Eye (tissue), 1 donor: Measurements from ENCODE around the gene C5orf58.
A peak's percentile ranks its signal among the peaks of the same experiment; 100 is the strongest.

Source experiments
- DNase-seq: peaks from one replicate; pipeline ENCODE4 v3.0.0-alpha.2; 2015

The C5orf58 gene, protein sequence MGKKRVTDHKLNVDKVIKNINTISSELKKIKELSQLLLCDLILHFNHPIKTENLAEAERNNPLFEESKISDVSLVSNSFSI

DNA sequence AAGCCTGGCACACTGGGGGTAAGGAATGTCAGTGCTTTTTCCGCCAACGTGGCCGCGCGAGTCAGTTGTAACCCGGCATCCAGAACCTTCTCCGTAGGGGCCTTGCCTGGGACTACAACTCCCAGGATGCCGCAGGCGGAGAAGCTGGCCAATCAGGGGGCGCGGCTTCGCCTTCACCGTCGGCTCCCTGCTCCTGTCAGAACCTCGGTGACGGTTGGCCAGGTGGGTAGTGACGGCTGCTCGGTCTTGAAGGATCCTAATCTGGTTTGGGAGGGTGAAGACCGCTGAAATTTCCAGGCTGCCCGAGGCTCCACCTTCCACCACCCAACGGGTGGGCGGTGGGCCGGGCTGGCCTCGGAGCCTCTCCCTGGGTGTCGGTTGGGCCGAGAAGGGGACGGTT is at the start of gene C5orf58:
TSS of gene C5orf58 (plus strand) at position 200 of the 400 bp plus-strand sequence. CDS start 1,992 bp downstream, outside the sequence.
- no peak for DNase-seq

DNA sequence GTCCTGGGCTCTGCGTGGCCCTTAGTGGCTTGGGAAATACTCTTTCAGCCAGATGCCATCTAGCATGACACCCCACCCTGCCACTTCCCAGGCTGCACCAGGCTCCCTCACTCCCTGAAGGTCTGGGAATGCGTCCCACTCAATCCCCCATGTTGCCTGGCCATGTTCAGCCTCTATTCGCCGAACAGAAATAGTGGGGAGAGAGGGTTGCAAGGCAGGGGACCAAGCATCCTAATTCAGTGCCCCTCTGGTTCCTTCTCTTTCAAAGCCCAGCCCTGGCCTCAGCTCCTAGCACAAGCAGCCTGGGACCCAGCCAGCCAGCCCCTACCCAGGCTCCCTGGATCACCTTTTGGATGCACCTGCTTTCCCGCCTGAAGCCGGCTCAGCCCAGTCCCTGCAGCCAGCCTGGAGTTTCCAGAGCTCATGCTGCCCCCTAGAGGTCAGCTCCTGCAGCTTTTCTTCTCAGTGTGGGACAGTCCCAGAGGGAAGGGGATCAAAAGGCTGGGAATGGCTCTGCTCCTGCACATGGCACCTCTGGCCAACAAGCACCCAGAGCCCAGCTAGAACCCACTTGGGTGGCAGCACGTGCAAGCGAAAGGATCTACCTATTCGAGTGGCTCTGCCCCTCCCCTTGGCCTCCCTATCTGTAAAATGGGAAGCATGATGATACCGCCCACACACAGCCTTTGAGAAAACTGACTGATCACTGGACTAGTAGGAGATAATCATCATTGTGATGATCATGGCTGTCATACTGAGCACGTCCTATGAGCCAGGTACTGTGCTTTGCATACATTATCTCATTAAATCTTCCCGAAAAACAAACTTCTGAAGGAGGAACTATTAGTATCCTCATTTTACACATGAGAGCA is 48.7 kb upstream of the C5orf58 start:
- DNase-seq, result peak; percentile 85

DNA sequence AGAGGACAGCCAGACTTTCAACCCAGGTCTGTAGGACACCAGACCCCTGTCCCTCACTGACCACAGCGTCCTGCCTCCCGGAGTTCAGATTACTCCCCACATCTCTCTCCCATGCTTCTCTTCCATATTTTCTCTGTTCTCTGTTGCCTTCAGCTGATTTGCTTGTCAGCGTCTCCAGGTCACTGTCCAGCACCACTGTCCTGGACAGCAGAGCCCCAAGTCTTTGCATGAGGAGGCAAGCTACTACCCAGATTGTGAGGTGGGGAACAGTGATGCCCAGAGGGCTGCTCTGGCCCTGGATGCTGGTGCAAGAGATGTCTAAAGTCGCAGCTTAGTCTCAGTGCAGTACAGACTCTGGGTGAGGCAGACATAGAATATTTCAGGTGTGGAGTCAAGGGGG is 48.0 kb upstream of the C5orf58 start:
- no peak for DNase-seq

DNA sequence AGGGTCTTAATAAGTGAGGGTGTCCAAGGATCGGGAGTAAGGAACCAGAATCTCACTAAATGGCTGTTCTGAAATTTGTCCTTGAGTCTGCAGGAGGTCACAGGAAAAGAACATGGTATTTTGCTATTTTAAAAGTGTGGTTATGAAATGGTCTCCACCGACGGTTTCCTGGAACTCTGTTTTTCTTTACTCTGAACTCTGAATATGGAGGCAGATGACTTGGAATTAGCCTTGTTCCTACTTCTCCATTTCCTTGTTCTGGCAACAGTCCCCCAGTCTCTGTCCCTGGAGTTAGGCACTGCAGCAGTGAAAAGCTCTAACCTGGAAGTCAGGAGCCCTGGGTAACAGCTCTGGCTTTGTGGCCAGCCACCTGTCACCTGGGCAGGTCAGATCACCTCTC is 46.6 kb upstream of the C5orf58 start:
- no peak for DNase-seq

DNA sequence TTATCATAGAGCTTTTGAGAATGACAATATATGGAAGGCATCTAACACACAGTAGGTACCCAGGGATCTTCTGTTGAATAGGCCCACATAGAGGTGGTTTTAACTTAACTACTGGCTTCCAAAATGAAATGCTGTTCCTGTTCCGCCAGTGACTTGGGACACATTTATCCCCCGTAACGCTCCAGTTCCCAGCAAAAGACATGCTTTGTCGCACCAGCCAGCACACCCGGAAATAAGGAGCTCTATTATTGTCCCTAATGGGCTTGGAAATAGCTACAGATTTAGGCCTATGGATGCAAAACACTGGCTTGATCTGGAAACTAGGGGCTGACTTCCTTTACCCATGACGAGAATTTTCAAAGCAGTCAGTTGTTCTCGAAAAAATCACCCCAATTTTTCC is 45.9 kb upstream of the C5orf58 start:
- no peak for DNase-seq

DNA sequence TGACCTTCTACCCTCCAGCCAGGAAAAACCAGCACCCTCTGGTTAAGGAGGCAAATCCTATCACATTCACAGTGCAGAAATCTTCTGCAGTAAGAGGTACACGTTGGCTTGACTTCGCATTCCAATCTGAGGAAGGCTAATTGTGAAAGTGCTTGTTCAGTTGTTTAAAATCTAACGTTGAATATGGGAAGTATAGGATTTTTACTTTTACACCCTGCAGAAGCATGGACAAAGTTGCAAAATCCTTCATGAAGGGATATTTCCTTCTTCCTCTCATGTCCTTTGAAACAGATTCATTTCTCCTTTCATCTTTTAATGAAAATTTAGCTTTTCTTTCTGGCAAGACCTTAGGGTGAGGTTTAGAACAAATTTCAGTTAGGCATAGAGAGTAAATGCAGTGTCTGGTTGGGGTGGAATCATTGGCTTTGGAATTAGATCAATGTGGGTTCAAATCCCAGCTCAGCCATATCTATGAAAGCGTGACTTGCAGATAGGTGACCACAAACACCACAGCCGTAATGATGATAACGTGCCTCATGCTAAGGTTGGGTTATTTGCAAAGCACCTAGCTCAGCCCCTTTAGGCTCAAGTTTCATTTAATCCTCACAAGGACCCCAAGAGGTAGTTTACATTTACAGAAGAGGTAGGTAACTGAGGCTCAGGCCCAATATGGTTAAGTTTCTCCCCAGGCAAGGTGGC is 42.2 kb upstream of the C5orf58 start:
- DNase-seq, result no peak

DNA sequence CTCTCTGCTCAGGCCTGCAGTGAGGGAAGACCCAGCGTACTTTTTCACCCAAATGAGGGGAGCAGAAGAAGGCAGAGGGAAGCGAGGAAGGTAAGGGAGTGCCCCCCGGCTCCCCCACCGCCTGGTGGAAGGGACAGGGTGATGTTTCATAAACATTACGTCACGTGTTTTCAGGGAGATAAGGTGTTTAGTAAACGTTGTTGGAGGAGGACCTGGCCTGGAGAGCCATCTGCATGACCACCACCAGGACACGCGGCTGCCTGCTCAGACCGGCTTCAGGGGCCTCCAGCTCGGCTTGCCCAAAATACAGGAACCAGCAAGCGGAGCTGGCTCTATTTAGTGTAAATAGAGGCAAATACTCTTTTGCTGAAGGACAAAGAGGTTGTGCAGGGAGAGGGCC is 40.0 kb upstream of the C5orf58 start:
- no peak for DNase-seq

DNA sequence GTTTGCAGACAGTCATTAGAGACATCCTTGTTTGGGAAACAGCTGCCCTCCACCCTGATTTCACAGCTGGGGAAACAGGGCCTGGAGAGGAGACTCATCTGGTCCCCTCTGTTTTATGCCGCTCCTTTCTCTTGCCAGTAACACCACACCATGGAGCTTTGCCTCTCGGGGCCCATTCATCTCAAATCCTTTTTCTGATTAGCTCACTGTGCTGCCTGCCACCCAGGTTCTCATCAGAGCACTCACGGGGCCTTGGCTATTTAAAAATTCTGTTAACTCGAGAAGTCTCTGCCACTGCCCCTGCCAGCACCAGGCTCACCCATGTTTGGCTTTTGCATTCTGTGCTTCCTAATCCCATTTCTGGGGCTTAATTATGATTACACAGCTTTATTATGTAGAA is 36.8 kb upstream of the C5orf58 start:
- DNase-seq, result peak; percentile 72

DNA sequence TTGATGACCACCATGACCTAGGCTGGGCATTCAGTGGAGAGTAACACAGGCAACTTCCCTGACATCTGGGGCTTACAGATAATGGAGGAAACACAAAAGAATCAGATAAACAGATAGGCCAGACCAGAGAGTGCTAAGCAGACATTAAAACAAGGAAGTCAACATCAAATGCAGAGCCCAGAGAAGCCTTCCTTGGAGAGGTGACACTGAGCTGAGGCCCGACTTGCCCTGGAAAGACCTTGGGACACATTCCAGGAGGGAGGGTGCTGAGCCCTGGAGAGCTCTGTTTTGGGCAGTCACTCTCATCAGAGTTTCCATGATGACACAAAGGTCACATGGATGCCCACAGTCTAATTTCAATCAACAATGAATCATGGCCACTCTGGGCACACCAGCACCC is 31.9 kb upstream of the C5orf58 start:
- no peak for DNase-seq

DNA sequence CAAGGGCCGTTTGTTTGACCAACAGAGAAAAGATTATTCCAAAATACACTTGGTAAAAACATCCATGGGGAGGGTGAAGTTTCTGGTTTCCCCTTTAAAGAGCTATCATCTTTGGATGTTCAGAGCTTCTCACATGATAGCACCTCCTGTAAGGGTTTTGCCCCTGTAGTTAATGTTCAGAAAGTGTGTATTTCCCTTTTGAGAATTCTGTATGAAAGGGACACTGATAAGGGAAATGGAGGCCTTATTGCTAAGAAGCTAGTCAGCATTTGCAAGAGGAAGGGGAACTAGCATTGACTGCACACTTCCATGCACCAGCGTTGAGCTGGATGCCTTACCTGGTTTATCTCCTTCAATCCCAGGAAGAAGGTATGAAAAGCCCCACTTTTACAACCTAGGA is 31.5 kb upstream of the C5orf58 start:
- DNase-seq, result no peak

DNA sequence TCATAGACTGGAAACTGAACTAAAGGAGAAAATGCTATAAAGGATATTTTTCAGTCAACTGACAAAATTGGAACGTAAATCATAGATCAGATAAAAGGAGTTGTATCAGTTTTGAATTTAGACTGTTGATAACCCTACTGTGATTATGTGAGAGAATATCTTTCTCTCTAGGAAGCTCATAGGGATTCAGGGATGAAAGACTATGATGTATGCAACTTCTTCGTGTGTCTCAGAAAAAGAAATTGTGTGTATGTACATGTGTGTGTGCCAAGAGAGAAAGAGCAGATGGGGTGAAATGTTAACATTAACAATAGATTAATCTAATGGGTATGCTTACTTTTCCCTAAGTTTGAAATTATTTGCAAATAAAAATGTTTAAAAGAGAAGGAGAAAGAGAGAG is 30.7 kb upstream of the C5orf58 start:
- no peak for DNase-seq

DNA sequence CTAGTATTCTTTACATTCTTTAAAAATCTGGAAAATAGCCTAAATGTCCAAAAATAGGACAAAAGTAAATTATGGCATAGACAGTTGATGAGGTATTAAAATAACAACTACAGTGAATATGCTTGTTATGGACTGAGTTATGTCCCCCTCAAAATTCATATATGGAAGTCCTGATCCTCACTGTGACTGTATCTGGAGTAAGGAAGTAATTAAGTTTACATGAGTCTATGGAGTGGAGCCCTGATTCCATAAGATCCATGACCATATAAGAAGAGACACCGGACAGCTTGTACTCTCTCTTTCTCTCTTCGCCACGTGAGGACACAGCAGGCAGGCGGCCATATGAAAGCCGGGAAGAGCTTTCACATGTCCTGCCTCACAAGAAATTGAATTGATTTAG is 28.6 kb upstream of the C5orf58 start:
- no peak for DNase-seq

DNA sequence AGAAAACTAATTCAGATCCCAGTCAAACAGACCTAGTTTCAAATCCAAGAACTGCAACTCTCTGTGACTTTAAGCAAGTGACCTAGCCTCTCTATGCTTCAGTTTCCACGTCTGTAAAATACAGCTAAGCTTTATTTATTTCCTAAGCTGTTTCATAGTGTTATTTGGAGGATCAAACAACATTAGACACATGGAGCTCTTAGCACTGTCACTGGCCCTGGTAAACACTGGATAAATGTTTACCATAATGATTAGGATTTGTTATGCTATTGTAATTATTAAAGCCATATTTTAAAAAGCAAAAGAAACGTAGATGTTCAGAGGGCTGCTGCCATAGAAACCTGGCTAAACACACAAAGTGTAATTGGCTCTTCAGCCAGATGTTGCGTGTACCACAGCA is 26.6 kb upstream of the C5orf58 start:
- DNase-seq, result peak; percentile 29

DNA sequence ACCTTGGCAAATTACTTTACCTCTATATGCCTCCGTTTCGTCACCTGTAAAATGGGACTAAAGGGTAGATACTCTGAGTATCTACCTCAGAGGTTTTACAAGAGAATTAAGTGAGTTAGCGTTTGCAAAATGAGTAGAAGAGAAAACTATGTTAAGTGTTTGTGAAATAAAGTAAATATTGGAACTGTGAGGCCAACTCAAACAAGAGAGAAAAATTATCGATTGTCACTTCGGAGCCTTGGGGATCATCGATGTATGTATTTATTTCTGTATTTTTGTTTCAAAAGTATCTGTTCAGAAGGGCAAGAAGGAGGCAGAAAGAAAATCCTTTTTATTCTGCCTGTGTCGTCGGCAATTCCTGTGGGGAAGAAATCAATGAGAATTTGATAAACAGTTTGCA is 25.8 kb upstream of the C5orf58 start:
- no peak for DNase-seq

DNA sequence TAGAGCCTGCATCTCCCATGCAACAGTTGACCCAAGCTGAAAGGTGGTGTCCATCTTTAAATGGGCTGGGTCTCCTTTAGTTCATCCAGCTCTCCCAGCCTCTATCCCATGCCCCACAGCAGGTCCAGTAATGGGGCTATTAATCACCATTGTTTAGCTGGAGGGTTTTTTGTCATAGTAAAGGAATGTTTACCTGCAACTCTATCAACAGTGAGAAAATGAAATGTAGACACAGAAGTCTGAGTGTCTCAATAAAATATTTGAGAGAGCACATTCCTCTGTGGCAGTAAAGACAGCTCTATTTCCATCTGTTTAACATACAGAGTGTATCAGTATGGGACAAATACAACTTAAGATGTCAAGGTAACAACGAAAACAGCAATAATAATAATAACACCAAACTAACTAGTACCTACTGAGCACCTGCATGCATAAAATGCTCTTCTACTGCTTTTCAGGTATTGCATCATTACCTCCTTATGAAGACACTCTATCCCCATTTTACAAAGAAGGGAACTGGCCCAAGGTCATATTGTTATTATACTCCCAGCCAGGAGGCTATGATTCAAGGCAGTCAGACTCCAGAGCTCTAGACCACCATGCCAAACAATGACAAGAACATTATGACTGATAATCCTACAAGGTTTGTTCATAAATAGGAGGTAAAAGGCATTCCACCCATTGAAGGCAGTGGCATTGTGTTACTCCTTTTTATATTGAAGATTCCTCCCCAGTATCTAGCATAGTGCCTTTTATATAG is 21.0 kb upstream of the C5orf58 start:
- DNase-seq, result no peak

DNA sequence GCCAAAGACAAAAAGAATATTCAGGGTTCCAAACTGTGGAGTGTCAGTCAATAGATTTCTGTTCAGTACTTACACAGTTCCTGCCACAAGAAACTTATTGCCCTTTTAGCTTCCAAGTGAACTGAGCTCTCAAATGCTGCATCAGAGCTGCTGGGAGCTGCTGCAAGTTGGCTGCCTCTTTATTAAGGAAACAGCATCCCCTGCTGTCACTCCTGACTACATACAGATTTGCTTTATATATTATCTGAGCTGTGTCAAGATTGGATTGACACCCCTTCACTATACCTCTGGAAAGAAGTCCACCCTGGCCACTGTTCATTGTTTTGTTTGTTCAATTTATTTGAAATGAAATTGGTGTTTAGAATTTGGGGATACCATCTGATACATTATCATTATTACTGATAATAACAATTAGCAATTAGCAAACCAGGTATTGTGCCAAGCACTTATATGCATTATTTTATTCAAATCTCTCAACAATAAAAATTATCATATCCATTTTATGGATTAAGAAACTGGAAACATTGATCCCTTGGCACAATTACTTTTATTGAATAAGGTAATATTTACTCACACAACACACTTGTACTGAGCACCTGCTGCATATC is 16.4 kb upstream of the C5orf58 start:
- DNase-seq, result peak; percentile 85

DNA sequence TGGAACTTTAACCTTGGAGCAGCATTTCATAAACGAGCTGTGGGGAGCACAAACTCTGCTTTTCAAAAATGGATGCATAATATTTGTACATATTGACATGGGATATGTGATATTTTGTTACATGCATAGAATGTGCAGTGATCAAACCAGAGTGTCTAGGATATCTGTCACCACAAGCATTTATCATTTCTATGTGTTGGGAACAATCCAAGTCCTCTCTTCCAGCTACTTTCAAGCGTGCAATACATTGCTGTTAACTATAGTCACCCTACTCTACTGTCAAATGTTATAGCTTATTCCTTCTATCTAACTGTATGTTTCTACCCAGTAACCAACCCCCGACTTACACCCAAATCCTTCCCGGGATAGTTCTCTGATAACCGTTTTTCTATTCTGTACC is 15.0 kb upstream of the C5orf58 start:
- no peak for DNase-seq

DNA sequence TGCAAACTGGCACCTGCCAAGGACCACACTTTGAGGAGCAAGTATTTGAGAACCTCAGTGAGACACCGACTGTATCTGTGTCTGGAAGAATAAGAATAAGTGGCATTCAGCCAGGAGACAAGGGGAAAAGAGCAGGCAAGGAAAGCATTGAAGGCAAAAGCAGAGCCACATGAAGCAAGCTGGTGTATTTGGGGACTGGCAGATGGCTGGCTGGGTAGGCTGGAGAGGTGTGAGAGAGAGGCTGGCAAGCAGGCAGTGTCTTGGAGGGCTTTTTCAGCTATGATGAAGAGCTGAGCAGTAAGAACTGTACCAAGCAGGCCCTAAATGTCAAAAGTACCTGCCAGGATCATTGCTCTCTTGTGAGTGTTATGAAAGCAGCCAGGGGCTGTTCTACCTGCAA is 14.1 kb upstream of the C5orf58 start:
- no peak for DNase-seq

DNA sequence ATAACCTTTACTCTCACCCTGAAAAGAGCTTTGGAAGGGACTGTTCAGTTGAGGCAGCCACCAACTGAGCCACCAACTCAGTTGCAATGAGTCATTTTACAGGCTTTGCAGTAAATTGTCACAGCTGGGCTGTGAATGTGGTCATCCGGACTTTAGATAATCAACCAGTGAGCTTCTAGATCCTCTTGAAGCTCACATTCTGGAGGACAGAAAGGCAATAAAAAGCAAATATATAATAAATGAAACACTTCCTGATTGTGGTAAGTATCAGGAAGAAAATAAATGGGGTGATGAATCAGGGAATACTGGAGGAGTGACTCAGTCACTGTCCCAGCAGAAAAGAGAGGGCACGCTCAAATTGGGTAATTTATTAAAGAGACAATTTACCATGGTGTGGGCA is 13.2 kb upstream of the C5orf58 start:
- no peak for DNase-seq

DNA sequence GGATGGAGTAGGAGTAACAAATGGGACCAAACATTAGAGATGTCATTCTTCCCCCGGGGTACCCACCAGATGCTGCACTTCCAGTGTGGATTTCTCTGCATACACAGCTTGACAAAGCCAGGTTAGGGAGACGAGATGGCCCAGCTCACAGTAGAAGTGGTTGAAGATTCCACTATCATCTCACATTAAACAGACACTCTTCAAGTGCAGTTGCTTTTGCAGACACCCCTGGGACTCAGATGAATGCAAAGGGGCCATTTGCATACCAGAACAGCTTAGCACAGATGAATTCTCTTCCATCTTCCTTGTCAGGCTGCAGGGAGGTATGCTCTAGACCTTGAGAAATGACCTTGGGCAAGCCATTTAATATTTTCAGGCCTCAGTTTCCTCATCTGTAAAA is 12.6 kb upstream of the C5orf58 start:
- DNase-seq, result peak; percentile 80

DNA sequence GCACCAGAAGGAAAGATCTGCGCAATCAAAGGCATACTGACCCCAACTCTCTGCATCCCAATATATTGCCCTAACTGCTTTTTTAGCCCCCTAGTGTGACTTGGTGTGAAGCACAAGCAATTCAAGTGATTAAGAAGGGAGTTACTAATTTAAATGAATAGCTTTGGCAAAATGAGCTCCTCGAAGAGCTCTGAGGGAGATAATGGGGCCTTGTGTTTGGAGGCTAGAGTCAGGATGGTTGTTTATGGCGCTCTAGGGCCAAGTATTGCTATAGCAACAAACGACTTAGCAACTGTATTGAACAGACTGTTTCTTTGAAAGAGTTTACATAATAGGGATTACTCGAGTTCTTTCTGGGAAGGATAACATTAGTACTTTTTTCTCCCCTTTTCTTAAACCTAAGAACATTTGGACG is 11.5 kb upstream of the C5orf58 start:
- DNase-seq, result peak; percentile 63

DNA sequence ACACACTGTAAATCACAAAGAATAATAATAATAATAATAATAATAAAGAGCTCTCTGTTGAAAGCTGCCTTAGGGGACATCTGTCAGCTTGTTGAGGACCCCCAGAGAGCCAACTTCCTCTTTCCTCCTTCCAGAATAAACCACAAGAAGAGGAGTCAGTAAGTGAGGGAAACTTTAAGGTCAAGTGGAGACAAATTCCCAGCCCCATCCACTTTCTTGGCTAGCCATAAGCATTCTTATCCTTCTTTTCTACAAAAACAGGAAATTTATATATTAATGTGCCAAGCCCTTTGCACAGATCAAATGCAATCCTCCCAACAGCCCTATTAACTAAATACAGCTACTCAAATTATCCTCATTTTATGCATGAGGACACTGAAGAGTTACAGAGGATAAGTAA is 9.4 kb upstream of the C5orf58 start:
- DNase-seq, result no peak

DNA sequence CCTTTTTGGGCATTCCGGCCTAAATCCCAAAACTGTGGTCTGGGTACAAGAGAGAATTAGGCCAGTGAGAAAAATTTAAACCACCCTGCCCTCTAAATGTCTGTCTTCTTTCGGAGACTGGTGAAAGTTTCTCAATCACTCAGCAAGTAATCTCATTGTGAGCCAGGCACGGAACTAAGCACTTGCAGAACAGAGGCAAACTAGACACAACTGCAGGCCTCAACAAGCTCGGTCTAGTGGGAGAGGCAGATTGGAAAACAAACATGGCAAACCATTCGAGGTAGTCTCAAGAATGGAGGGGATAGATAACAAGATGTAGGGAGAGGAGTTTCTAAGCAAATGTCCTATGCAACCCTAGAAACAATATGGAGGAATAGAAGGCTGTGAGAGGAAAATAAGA is 8.9 kb upstream of the C5orf58 start:
- no peak for DNase-seq
